ENCODE data around the gene MAGEF1. TPM values are rescaled to one million over a fixed set of nuclear protein-coding genes. Genes with fewer than 3 reads are reported as not detected.
A peak's percentile ranks its signal among the peaks of the same experiment; 100 is the strongest.

Gene MAGEF1
- total and polyA plus RNA-seq, 2 of the 8 experiments (the other 6 are each of a cell fraction or from before 2014, with no cell fraction given) = 26.5 to 56.7 TPM

- Histone ChIP-seq H2BK120ac (replicated peaks; ENCODE audit: low read depth, low read length) (no peak overlapping the region), H4K91ac (replicated peaks; ENCODE audit: insufficient read length, low read length) (peak overlapping the region; percentile 75), H3K4me2 (ENCODE audit: insufficient read depth in 1 of 2, low read depth in 2 of 2, low read length in 2 of 2) (peak overlapping the region; percentile 48 to 52; a peak in 3 of 4 replicates), H4K20me1 (replicated peaks in 1 of 2; ENCODE audit: control insufficient read depth in 1 of 2, insufficient read depth in 2 of 2, low read length in 2 of 2) (no peaks in the 10 kb centered on the region), H3K4me3 (ENCODE audit: extremely low read depth in 1 of 4, insufficient read depth in 2 of 4, low read depth in 3 of 4, low read length in 4 of 4) (peak overlapping the region in 2 of 4 experiments; percentile 10 to 21; a peak in 1 of 8 replicates), H2BK20ac (ENCODE audit: low read length) (no peak overlapping the region), H3K4me1 (replicated peaks in 1 of 4; ENCODE audit: control insufficient read depth in 3 of 4, insufficient read depth in 4 of 4, low read length in 3 of 4) (peaks cover 9 to 16% (median 12%) of the 10 kb centered on the region in 4 experiments), H2BK15ac (ENCODE audit: low read length) (peak overlapping the region; percentile 74), H3K4ac (replicated peaks; ENCODE audit: insufficient read length, low read depth, low read length) (no peak overlapping the region), H3K56ac (replicated peaks; ENCODE audit: insufficient read length, low read depth, low read length) (no peak overlapping the region), H3K18ac (ENCODE audit: extremely low read depth, low read length) (peak overlapping the region; percentile 75), H2BK12ac (ENCODE audit: low read depth, low read length) (peak overlapping the region; percentile 76; the same call in 1 of the 2 replicates), H2BK5ac (ENCODE audit: low read depth, low read length) (peak overlapping the region; percentile 52; the same call in 1 of the 2 replicates), H3K9ac (replicated peaks in 1 of 4; ENCODE audit: extremely low read depth in 1 of 4, low read depth in 3 of 4, low read length in 3 of 4) (no peak overlapping the region; a peak in 1 of 7 replicates), H3K79me2 (ENCODE audit: control insufficient read depth in 1 of 2, insufficient read depth in 2 of 2, low read length in 2 of 2) (no peaks in the 10 kb centered on the region), H3K14ac (ENCODE audit: insufficient read length) (no peak overlapping the region), H3K9me3 (ENCODE audit: insufficient read depth in 2 of 2, low read depth in 1 of 2, low read length in 1 of 2) (no peaks in the 10 kb centered on the region), H3K23me2 (ENCODE audit: low read depth, low read length) (peaks cover under 1% of the 10 kb centered on the region), H3K79me1 (ENCODE audit: low read depth, low read length) (no peaks in the 10 kb centered on the region), H2AK5ac (ENCODE audit: low read depth, low read length) (peak overlapping the region; percentile 88; the same call in 1 of the 2 replicates), H4K5ac (ENCODE audit: insufficient read length, low read depth, low read length) (no peak overlapping the region), H3K36me3 (ENCODE audit: control insufficient read depth in 2 of 4, insufficient read depth in 4 of 4, low read length in 3 of 4) (no peaks in the 10 kb centered on the region; a peak in 1 of 8 replicates), H3K23ac (ENCODE audit: insufficient read length) (no peak overlapping the region), H4K8ac (ENCODE audit: extremely low read depth, insufficient read depth, low read length) (no peak overlapping the region), H2AFZ (ENCODE audit: low read length) (peak overlapping the region; percentile 13; the same call in 1 of the 2 replicates), H3K27ac (ENCODE audit: low read depth, low read length) (no peak overlapping the region), H3K27me3 (replicated peaks in 1 of 4; ENCODE audit: control insufficient read depth in 3 of 4, extremely low read depth in 1 of 4, insufficient read depth in 3 of 4, low read length in 3 of 4) (no peaks in the 10 kb centered on the region)
- ChIA-PET CTCF (ENCODE audit: partially characterized antibody) (interaction anchor here (0.7 to 3.8 kb wide), 13 partner anchors 9 to 134 kb away, joined by 3 to 24 read pairs (median 5); no protein-coding TSS in a partner anchor), POLR2A (ENCODE audit: partially characterized antibody) (interaction anchor here (1.0 to 2.4 kb wide), 3 partner anchors 9 to 134 kb away, joined by 3 to 5 read pairs (median 4); no protein-coding TSS in a partner anchor)
- TF ChIP-seq CTCF (IDR thresholded peaks at IDR 0.05; ENCODE audit: control extremely low read depth in 1 of 3, insufficient read depth in 1 of 3, low read depth in 1 of 3, low read length in 3 of 3) (0 out of 4 replicates have a peak, but pooled peaks of 1 of the 3 experiments have one; percentile 5), EZH2 (IDR thresholded peaks at IDR 0.05; ENCODE audit: low read depth, low read length, severe bottlenecking) (no peak)
- DNase-seq (ENCODE audit: low read depth in 1 of 2, low spot score in 2 of 2) (peak in 1 of 2 experiments; percentile 43), FAIRE-seq (no peak)
- 65% methylated on average over 8 of the region's 8 CpGs; no CpG with 5 or more reads in 1 of the 2 experiments for WGBS, 2 experiments (ENCODE audit: extremely low coverage in 1 of 2, insufficient coverage in 1 of 2, insufficient read length in 1 of 2, insufficient replicate concordance in 2 of 2, low coverage in 1 of 2, low lambda C conversion rate in 2 of 2, missing lambda C conversion rate in 1 of 2)
Measured at GRCh38 chr3:184717399-184717983, 5.6 kb upstream of the MAGEF1 start.
